ENCODE measurements around the gene HS6ST1.

Gene HS6ST1

GRCh38 chr2:128312411-128312810, 6.3 kb downstream of the HS6ST1 start:
- no peak for TF ChIP-seq CTCF (IDR thresholded peaks at IDR 0.05; ENCODE audit: low read depth, low read length, missing control alignments)
- no peak for DNase-seq (ENCODE audit: low read depth)
- H3K4me3 ChIP-seq (ENCODE audit: low read depth, low read length): no peak overlapping the region

- H3K4me3 ChIP-seq (ENCODE audit: low read depth, low read length): no peak overlapping the region
- no peak for TF ChIP-seq CTCF (IDR thresholded peaks at IDR 0.05; ENCODE audit: low read depth, low read length, missing control alignments)
- DNase-seq (ENCODE audit: low read depth): no peak
These were observed 6.8 kb downstream of the HS6ST1 start for GRCh38 chr2:128311755-128312341.

- TF ChIP-seq CTCF (IDR thresholded peaks at IDR 0.05; ENCODE audit: low read depth, low read length, missing control alignments): no peak
- no peak for DNase-seq (ENCODE audit: low read depth)
These were observed 7.4 kb downstream of the HS6ST1 start for GRCh38 chr2:128311216-128311754.

GRCh38 chr2:128310761-128311160, 7.9 kb downstream of the HS6ST1 start:
- no peak for TF ChIP-seq CTCF (IDR thresholded peaks at IDR 0.05; ENCODE audit: low read depth, low read length, missing control alignments)
- H3K4me3 ChIP-seq (ENCODE audit: low read depth, low read length): no peak overlapping the region
- no peak for DNase-seq (ENCODE audit: low read depth)

More at GRCh38 chr2:128311216-128311754, 7.4 kb downstream of the HS6ST1 start:
- no peak overlapping the region for H3K4me3 ChIP-seq (ENCODE audit: low read depth, low read length)

GRCh38 chr2:128310094-128310716, 8.5 kb downstream of the HS6ST1 start:
- no peak overlapping the region for H3K4me3 ChIP-seq (ENCODE audit: low read depth, low read length)
- no peak for TF ChIP-seq CTCF (IDR thresholded peaks at IDR 0.05; ENCODE audit: low read depth, low read length, missing control alignments)
- no peak for DNase-seq (ENCODE audit: low read depth)

GRCh38 chr2:128309280-128310093, 9.2 kb downstream of the HS6ST1 start:
- H3K4me3 ChIP-seq (ENCODE audit: low read depth, low read length): no peak overlapping the region
- no peak for DNase-seq (ENCODE audit: low read depth)
- TF ChIP-seq CTCF (IDR thresholded peaks at IDR 0.05; ENCODE audit: low read depth, low read length, missing control alignments): no peak
